CD1c-positive myeloid dendritic cell (primary cell): ENCODE results near the gene CRYGS.
"Not testable (repeated sequence)": the region's sequence is repeated elsewhere in the genome, so short reads cannot be mapped to it uniquely, and the experiment has no call there.

Experiments used
- DNase-seq: peaks from one replicate; pipeline ENCODE4 v3.0.0-alpha.2; 2016; ENCODE audit errors: extremely low spot score

Gene CRYGS

DNA sequence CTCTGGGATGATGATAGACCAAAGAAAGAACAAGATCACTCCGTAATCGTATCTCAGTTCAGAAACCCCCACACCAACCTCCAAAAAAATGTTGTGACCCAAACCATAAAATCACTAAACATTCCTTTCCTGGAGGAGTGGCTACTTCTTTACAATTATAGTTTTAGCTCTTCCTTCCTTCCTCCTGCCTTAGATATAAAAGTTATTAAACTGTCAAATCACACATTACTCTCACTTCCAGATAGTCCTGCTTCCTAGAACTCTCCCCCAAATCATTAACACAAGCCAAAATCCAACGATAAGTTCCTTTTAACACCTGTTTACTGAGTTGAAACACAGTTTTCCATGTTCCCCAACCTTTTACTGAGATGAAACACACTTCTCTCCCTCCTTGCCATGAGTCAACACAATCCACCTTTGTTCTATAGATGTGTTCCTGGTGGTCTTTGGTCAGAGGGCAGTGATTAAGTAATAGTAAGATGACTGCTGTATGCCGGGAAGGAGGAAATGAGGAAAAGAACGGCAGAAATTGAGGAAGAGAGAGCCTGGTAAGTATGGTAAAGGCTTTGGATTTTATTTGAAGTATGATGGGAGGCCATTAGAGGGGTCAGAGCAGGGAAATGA lies 8.3 kb upstream of the CRYGS start:
- DNase-seq: no peak

DNA sequence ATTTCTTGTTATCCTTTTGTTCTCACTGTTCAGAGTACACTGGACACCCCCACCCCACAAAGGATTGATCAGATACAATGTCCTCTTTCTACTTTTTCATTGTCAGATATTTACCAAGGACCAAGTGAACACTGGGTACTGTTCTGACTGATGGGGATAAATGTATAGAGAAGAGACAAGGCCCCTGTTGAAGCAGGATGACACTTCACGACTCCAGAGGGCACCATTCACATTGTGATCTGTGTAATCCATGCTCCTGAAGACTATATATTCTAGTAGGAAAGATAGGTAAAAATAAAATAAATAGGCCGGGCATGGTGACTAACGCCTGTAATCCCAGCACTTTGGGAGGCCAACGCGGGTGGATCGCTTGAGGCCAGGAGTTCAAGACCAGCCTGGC lies 7.2 kb upstream of the CRYGS start:
- DNase-seq: no peak

DNA sequence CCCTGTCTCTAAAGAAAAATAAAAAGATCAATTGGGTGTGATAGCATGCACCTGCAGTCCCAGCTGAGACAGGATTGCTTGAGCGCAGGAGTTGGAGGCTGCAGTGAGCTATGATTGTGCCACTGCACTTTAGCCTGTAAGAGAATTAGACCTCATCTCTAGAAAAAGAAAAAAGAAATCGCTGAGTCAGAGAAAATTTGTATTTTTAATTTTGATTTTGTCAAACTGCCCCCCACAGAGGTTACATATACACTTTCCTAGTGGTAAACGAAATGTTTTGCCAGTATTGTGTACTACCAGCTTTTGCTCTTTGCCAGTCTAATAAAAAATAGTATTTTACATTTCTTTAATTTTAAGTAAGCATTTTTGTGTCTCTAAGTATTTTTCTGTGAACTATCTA lies 5.3 kb upstream of the CRYGS start:
- DNase-seq: no peak

DNA sequence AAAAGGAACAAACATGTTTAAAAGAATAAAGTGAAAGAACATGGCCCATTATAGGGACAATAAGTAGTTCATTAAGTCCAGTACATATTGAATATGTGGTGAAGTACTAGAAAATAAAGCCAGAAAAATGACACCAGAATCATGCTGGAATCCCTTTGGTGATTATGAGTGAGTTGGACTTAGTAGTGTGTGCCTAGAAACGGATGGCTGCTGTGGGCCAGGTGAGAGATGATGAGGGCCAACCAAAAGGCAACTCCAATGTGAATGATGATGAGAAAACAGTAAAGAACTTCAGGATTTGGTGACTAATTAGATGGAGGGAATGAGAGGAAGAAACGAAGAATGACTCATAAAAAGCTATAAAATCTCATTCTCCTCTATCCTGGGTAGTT lies 3.3 kb downstream of the CRYGS start:
- DNase-seq: no peak

DNA sequence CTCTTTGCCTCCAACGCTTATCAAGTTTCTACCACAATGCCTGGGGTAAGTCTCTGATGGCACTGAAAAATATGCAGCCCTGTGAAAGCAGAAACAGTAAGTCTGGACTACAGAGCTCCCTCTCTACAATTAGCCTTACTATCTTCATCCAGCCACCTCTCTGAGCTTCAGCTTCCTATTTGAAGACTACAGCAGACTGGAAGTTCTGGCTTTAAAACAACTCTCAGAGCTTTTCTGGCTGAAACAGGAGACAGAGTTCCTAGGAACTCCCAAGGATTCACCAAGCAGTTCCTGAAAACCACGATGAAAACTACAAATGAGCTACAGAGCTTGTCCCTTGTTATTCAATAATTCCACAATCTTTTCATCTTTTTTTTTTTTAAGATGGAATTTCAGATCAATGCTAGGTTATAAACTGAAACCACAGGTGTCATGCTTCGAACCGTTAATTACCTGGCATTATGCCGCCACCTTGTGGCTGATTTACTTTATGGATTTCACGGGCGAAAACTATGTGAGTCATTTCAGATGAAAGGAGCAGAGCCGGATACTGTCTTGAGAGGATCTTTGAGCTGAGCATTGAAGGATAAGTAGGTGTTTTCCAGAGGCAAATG lies 3.9 kb downstream of the CRYGS start:
- DNase-seq: peak; percentile 82

DNA sequence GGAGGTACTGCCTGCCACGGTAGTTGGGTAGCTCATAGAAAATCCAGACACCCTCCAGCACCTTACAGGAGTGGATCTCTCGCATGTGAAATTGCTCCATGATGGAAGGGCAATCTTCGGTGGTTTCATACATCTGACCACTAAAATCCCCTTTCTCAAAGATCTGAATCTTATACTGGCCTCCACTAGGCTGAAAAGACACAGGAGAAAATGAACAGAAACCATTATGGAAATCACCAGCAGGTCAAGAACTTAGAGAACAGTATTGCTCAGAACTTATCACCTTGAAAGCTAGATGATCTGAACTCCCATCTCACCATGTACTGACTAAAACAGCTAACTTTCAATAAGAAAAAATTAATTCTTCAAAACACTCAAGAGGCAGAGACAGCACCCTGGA lies 5.4 kb downstream of the CRYGS start:
- no peak for DNase-seq

DNA sequence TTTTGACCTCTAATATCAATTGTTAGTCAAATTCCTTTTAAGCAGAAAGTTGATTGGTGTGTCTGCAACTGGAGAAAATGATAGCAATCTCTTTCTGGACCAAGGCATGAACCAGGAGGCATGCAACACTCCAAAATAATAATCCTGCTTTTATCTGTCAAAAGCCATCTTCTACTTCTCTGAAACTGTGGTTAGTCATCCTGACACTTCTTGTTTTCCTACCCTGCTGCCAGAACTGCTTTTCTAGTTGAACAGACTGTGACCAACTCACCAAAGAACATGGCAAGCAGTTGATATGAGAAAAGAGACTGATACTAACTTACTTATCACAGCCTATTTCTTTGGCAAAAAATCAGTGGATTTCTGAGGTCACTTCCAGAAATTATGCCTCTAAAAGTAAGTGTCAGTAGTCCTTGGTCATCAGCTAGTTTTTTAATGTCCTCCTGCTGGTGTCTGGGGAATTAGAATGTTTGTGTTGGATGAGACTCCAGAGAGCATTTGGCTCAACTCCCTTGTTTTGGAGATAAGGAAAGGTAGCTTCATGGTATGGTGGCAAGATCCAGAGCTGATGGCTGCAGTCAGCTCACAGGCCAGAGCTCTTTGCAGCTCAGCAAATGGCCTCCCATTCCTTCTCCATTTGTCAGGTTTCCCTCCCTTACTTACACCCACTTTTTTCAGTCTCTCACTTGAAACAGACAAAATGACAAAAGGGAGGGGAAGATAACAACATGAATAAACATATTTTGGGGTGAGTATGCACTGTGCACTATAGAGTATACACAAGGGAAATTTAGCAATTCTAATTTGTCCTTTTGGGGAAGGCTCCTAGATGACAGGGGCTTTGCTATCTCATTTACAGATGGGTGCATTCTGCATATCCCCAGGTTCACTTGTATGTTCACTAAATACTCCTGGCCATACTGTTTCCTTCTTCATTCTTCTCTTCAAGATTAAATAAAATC lies 7.0 kb downstream of the CRYGS start:
- DNase-seq: peak; percentile 45

DNA sequence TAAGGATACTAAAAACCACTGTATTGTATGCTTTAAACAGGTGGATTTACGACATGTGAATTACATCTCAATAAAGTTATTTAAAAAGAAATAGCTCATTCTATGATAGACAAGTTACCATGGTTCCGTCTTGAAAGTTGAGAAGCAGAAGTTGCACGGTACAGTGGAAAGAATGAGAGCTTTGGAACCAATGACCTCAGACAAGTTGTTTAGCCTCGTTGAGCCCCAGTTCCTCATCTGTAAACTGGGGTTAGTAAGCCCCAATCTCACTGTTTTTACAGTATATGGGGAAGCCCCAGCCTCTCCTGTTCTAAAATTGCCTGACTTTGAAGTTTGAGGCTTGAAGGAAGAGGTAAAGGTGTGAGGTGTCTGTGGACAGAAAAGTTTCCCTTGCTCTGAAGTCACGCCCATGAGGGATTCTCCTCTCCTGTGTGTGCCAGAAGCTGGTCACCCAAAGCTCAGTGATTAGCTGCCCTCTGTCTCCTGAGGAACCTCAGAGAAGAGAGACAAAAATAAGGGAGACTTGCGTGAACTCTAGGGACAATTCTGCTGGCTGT lies 10.0 kb downstream of the CRYGS start:
- peak; percentile 90 for DNase-seq

DNA sequence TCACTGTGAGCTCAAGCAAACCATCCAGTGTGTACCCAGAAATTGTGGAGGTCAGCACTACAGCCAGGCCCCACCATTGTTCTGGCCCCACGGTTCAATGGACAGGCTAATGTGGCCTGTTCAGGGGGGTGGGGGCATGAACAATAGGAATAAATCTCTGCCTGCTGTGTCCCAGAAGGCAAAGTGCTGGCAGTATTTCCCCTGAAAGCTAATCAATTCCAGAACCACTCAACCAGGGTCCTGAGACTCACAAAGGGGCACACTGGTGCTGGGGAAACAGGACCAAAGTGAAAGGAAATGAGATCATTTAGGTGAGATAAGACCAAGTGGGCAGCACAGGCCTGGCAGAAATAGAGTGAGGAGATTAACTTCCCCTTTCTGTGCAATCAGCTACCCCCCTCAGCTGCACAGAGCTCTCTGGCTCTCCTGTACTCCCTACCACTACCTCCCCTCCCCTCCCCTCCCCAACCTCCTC lies 11.5 kb downstream of the CRYGS start:
- peak; percentile 54 for DNase-seq

DNA sequence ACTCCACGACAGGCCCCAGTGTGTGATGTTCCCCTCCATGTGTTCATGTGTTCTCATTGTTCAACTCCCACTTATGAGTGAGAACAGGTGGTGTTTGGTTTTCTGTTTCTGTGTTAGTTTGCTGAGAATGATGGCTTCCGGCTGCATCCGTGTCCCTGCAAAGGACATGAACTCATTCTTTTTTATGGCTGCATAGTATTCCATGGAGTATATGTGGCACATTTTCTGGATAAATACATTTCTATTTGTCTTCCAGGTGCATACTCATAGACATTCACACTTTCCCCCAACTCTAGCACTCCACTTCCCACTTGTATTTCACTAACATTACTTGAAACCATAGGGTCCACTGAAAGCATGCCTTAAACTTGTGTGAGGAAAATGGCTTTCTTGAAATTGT lies 12.5 kb downstream of the CRYGS start:
- DNase-seq: not testable (repeated sequence)

DNA sequence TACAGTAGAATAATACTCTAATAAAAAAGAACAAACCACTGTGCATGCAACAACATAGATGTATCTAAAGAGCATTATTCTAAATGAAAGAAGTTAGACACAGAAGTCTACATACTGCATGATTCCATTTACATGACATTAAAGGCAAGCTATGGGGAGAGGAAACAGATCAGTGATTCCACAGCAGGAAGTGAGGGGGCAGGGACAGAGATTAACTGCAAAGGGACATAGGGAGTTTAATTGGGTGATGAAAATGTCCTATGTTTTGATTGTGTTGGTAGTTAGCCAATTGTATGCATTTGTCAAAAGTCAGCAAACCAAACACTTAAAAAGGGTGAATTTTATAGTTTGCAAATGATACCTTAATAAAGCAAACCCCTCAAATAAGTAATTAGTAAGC lies 13.8 kb downstream of the CRYGS start:
- DNase-seq: no peak

DNA sequence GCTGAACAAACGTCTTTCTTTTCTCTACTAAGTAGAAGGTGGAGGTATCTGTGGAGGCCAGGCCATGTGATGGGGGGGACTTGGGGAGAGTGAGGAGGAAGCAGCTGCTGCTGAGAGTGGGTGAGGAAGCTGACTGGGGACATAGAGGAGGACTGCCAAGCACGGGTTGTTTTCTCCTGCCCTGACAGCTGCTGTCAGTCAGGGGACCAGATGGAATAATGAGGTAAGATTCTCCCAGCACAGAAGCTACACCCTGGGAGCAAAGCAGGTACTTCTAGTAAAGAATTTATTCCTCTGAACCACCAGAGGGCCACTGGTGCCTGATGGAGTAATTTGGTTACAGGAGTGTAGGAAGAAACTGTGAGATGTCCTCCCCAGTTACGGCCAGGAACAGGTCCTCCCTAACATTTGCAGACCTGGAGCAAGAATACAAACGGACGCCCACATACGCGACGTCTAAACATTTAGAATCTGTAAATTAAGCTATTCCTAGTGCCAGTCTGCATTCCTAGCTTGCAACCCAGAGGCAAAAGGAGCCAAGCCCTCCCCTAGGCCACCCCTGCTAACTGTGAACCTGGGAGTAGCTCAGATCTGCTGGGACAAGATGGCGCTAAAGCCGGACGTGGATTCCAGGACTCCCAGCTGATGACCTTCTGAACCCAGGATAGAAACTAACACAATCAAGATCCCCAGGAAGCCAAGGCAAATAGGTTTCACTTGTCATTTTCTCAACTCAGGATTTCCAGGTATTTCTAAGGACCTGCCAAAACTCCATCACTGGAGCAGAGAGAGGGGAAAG lies 14.8 kb downstream of the CRYGS start:
- DNase-seq: no peak

DNA sequence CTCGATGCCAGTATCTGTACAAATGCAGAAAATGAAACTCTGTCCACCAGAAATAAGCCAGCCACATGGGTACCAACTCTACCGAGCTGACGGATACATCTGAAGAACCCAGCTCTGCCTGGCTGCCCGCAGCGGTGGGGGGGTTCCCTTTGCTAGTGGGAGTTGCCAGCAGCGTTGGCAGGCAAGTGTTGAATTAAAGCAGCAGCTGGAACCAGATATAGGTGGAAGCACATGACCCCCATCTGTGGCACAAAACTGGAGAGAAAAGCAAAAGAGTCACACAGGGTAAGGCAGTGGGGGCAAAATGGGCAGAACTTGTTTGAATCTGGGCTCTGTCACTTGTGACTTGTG lies 17.9 kb downstream of the CRYGS start:
- DNase-seq: no peak

DNA sequence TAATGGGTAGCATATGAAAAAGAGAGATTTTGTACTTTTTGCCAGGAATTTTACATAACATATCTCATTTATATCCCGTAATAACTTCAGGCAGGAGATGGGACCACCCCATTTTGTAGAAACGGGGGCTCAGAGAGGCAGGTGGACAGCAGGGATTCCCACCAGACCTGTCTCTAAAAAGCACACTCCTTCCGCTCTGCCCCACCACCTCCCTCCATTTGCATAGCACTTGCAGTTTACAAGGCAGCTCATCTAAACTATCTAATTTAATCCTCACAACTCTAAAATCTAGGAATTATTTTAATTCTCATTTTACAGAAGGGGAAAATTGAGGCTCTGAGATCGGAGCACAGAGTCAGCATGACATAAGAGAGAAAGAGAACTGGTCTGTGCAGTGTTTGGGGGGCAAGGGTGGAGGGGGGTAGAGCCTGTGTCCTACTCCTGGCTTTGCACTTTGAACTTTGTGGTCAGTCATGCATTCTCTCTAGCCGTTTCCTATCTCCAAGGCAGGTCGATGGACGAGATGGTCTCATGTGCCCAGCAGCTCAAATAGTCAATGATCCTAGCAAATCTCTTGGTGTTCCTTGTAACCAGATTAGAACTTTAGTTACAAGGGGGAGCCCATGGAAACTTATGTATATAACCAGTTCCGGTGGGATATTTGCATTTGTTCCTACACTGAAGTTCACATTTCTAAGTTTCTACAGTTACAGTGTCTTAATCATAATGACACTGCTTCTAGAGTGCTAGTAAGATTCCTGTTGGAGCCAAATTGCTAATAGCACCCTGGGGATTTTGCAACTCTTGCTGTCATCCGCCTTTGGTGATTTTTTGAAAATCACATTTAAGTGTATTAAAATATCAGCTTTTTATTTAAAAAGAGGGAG lies 18.6 kb downstream of the CRYGS start:
- no peak for DNase-seq

DNA sequence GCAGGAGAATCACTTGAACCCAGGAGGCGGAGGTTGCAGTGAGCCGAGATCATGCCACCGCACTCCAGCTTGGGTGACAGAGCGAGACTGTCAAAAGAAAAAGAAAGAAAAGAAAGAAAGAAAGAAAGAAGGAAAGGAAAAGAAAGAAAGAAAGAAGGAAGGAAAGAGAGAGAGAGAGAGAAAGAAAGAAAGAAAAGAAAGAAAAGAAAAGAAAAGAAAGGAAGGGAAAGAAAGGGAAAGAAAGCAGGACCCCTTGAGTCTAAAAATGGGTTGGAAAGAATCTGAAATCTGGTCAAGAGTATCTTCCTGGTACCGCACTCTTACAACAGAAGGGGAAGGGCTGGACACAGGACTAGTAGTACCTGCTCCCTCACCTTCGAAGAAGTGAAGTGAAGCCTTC lies 19.6 kb downstream of the CRYGS start:
- no peak for DNase-seq

DNA sequence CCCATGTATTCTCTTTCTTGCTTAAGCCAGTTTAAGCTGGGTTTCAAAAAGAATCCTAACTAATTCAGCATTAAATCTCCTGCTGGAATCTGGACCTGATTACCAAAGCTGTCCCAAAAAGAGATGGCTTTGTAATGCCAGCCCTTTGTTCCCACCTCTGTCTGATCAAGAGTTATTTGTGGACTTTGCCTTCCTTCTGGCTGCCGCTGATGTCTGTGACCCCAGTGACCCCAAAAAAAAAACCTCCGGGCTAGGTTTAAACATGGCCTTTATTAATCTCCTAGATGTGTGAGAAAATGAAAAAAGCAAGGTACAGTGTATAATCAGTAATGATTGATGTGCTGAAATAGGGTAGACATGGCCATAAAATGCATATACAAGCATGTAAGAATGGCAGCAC lies 20.7 kb downstream of the CRYGS start:
- no peak for DNase-seq

DNA sequence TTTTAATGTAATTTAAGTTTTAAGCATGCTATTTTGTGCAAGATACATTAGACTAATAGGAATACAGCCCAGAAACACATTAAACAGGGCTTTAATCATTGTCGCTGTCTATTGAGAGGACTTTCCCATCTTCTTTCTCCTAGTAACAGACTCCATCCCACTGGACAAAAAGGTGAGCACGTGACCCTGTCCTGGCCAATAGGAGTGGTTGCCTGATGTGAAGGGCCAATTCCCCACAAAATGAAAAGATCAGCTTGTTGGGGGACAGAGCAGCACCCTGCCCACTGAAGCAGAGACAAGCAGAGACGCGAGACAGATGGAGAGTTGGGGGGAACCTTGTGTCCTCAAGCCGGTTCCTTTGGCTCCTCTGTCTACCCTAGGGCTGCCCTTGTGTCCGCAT lies 21.2 kb downstream of the CRYGS start:
- DNase-seq: no peak

DNA sequence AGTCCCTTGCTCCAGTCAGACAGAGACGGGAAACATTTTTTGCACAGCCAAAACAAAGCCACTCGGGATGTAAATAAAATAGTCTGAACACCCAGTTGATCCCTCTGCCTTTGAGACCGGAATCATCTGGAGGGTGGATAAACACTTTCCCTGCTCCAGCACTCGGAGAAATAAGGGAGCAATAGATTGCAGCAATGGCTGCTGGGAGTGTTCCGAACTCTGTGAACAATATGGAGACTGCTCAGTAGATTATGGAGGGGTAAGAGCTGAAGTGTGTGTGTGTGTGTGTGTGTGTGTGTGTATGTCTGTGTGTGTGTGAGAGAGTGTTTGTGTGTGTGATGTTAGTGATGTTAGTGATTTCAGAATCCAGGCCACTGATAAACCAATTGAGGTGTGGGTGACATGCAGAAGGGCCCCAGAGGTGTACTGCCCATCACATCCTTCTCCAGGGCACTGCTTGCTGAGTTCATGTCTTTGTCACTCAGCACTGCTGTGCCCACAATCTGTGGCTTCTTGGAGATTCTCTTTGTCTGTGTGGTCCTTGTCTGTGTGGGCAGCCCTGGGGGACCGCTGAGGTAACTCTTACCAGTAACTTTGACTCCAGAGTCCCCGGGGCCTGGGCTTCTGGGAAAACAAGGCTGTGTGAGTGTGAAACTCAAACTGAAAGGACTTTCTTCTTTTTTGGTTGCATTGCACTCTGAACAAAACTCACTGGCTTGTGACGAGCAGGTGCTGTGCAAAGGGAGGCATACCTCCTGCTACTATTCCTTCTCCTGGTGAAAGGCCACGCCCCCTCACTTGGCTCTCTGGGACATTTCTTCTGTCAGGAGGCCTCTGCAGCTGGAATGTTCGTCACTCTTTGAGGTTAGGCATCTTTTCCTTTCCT lies 23.0 kb downstream of the CRYGS start:
- DNase-seq: no peak

DNA sequence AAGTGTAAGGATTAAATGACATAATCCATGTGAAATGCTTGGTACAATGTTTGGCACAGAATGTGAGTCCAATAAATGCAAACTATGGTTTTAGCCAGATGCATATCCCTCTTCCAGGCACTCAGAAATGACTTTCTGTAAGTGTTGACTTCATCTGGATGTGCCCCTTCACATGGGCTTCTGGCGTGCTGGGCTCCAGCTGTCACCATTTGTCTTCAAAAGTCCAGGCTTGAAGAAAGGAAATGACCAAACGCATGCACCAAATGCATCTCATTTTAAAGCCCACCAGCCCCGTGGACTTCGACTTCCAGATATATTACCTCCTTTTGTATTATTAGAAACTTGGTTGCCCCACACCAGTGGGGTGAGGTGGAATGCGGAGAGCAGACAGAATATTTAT lies 23.7 kb downstream of the CRYGS start:
- DNase-seq: no peak
